AG04449 (cell line): ENCODE measurements around the gene OR8I2.
"Not testable (repeated sequence)": the region's sequence is repeated elsewhere in the genome, so short reads cannot be mapped to it uniquely, and the experiment has no call there.

ENCODE experiments used
- CTCF ChIA-PET: fragments of 350-600 bp; formaldehyde crosslinking; extraction: SDS; loops from one replicate; lab custom pipeline; 2021; ENCODE audit warnings: antibody characterized with exemption; lab: Yijun Ruan, JAX
- POLR2A ChIA-PET: fragments of 400-600, 350-600 bp; formaldehyde crosslinking; extraction: SDS; loops from one replicate; lab custom pipeline; 2020; ENCODE audit warnings: antibody characterized with exemption, inconsistent platforms; lab: Yijun Ruan, JAX
- DNase-seq: peaks from one replicate; pipeline ENCODE4 v3.0.0-alpha.2; 2010; ENCODE audit warnings: low read depth, low spot score
- H3K4me3 ChIP-seq: 2 replicates; pipeline ENCODE4 v1.5.1; 2011; ENCODE audit warnings: low read depth, mild to moderate bottlenecking, control low read depth, low read length
- TF ChIP-seq, protein P1 (sequence below): IDR thresholded peaks from one replicate; pipeline ENCODE4 v1.5.1; 2011; ENCODE audit warnings: mild to moderate bottlenecking, moderate library complexity, low read length, control low read depth, inconsistent platforms; ENCODE audit not compliant: insufficient read depth; ENCODE audit errors: missing control alignments

The OR8I2 gene

DNA sequence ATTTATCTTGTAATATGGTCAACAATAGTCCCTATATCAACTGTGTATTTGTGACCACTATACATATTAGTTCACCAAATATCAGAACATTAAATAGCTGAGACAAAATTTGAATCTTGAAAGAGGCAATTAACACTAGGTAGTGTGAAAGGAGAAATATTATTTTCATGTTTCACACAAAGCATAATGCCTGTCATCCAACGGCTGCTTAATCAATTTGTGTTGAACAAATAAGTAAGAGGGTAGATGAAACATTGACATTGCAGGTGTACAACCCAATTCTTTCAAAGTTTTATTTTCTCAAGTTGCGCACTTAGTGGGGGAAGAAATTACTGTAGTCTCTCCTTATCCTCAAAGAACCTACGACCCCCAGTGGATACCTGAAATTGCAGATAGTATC, 3.4 kb upstream of the OR8I2 start:
- no peak for DNase-seq
- TF ChIP-seq, protein P1, sequence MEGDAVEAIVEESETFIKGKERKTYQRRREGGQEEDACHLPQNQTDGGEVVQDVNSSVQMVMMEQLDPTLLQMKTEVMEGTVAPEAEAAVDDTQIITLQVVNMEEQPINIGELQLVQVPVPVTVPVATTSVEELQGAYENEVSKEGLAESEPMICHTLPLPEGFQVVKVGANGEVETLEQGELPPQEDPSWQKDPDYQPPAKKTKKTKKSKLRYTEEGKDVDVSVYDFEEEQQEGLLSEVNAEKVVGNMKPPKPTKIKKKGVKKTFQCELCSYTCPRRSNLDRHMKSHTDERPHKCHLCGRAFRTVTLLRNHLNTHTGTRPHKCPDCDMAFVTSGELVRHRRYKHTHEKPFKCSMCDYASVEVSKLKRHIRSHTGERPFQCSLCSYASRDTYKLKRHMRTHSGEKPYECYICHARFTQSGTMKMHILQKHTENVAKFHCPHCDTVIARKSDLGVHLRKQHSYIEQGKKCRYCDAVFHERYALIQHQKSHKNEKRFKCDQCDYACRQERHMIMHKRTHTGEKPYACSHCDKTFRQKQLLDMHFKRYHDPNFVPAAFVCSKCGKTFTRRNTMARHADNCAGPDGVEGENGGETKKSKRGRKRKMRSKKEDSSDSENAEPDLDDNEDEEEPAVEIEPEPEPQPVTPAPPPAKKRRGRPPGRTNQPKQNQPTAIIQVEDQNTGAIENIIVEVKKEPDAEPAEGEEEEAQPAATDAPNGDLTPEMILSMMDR, result no peak
- POLR2A ChIA-PET, result no interaction called here
- CTCF ChIA-PET, result no interaction called here
- no peak overlapping the region for H3K4me3 ChIP-seq

DNA sequence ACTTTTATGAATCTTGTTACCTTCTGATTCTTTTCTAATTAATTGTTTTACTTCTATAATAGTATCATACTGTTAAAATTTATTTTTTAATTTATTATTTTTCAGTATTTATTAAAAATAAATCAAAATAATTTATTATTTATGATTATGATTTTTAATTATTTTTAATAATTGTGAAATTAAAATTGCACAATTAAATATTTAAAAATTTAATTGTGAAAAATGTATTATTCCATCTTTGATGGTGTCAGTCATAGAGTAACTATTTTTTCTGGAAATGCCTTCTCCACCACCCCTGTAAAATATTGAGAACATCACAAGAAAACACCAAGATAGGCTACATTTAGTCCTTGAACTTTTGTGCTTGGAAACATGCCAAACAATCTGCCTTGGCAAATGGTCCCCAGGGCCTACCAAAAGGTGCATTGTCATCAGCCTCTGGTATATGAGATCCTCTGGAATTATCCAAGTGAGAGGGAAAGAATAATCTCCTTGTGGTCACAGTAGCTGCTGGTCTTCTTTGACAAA, 10.2 kb downstream of the OR8I2 start, which contains the start of gene OR8H2:
TSS of gene OR8H2 (plus strand) at position 478 of the 528 bp plus-strand sequence. CDS start 1,356 bp downstream, outside the sequence.
- CTCF ChIA-PET, result no interaction called here
- POLR2A ChIA-PET, result no interaction called here
- TF ChIP-seq, protein P1, result no peak
- H3K4me3 ChIP-seq, result no peak within 1 kb of the TSS
- DNase-seq, result no peak

DNA sequence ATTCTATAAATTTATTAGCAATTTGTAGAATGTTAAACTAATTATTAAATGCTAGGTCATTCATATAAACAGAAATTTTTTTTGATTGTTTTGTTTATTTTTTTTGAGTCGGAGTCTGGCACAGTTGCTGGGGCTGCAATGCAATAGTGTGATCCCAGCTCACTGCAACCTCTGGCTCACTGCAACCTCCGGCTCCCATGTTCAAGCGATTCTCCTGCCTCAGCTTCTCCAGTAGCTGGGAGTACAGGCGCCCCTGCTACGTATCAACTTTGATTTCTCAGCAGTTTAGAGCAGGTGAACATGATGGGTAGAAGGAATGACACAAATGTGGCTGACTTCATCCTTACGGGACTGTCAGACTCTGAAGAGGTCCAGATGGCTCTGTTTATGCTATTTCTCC, 29.0 kb downstream of the OR8I2 start, which contains the start of gene OR8H3:
TSS of gene OR8H3 (plus strand) at position 301 of the 400 bp plus-strand sequence. CDS start at position 301, 0 bp downstream.
- ChIA-PET CTCF (no interaction called here), POLR2A (no interaction called here)
- TF ChIP-seq, protein P1, result no peak
- H3K4me3 ChIP-seq, result no peak within 1 kb of the TSS
- no peak for DNase-seq

DNA sequence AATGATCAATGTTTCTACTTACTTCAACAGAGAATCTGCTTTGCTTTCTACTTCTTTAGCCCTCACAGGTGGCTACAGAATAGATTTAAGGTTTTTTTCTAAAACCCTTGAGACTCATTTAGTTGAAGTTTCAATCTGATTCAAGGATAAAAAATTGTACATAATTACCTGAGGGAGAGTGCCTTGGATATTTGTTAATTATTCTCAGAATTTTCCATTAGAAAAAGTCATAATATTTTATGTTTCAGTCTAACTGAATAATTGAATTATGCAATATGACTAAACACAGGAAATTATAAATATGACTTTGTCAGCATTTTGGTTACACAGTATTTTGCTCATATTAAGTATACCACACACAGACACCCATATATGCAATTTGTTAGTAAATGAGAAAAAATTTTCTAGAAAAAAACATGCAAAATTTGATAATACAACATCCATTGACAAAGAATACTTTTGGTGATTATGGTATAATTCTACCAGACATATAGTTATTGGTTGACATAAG, 47.1 kb downstream of the OR8I2 start, which contains the start of gene OR8J3:
TSS of gene OR8J3 (minus strand) at position 51 of the 511 bp plus-strand sequence. CDS start 2,483 bp downstream, outside the sequence.
- CTCF ChIA-PET, result no interaction called here
- TF ChIP-seq, protein P1, result no peak
- H3K4me3 ChIP-seq, result no peak within 1 kb of the TSS
- POLR2A ChIA-PET, result no interaction called here
- DNase-seq, result no peak

DNA sequence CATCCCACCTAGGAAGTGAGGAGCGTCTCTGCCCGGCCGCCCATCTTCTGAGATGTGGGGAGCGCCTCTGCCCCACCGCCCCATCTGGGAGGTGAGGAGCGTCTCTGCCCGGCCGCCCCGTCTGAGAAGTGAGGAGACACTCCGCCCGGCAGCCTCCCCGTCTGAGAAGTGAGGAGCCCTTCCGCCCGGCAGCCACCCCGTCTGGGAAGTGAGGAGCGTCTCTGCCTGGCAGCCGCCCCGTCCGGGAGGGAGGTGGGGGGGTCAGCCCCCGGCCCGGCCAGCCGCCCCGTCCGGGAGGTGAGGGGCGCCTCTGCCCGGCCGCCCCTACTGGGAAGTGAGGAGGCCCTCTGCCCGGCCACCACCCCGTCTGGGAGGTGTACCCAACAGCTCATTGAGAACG, 50.6 kb downstream of the OR8I2 start:
- DNase-seq, CTCF ChIA-PET, POLR2A ChIA-PET, H3K4me3 ChIP-seq: not testable (repeated sequence)
